Measurements from ENCODE around the gene ZNF771.
A peak's percentile ranks its signal among the peaks of the same experiment; 100 is the strongest.

Gene ZNF771

GRCh38 chr16:30369938-30370455 is 37.4 kb upstream of the ZNF771 start:
- Mint-ChIP-seq H3K4me1 (ENCODE audit: low read depth) (peaks cover 36% of the 10 kb centered on the region), H3K27me3 (ENCODE audit: low read depth) (no peaks in the 10 kb centered on the region), H3K4me3 (peak overlapping the region; percentile 90), H3K9me3 (no peaks in the 10 kb centered on the region), H3K36me3 (ENCODE audit: low read depth) (peaks cover 21% of the 10 kb centered on the region), H3K27ac (peak overlapping the region; percentile 91)
- DNase-seq (ENCODE audit: low spot score), result no peak

GRCh38 chr16:30370456-30371247 is 36.8 kb upstream of the ZNF771 start, which contains the start of gene TBC1D10B:
TBC1D10B (minus strand) TSS chr16:30370494; CDS start chr16:30370183, 311 bp downstream.
- peak within 1 kb of the TSS; percentile 91 for H3K27ac Mint-ChIP-seq
- peak within 1 kb of the TSS; percentile 90 for H3K4me3 Mint-ChIP-seq
- H3K9me3 Mint-ChIP-seq, result no peaks in the 10 kb centered on the region
- H3K36me3 Mint-ChIP-seq (ENCODE audit: low read depth), result peaks cover 17% of the 10 kb centered on the region
- H3K27me3 Mint-ChIP-seq (ENCODE audit: low read depth), result no peaks in the 10 kb centered on the region
- peaks cover 32% of the 10 kb centered on the region for H3K4me1 Mint-ChIP-seq (ENCODE audit: low read depth)
- DNase-seq (ENCODE audit: low spot score), result peak; percentile 99

- peak overlapping the region; percentile 90 for H3K4me3 Mint-ChIP-seq
- H3K36me3 Mint-ChIP-seq (ENCODE audit: low read depth), result peaks cover 15% of the 10 kb centered on the region
- peak overlapping the region; percentile 91 for H3K27ac Mint-ChIP-seq
- H3K27me3 Mint-ChIP-seq (ENCODE audit: low read depth), result no peaks in the 10 kb centered on the region
- DNase-seq (ENCODE audit: low spot score), result no peak
- no peaks in the 10 kb centered on the region for H3K9me3 Mint-ChIP-seq
- H3K4me1 Mint-ChIP-seq (ENCODE audit: low read depth), result peaks cover 29% of the 10 kb centered on the region
Observed at GRCh38 chr16:30371248-30371816, 36.1 kb upstream of the ZNF771 start.

- Mint-ChIP-seq H3K27me3 (ENCODE audit: low read depth) (no peaks in the 10 kb centered on the region), H3K36me3 (ENCODE audit: low read depth) (peaks cover 9% of the 10 kb centered on the region), H3K4me3 (peak overlapping the region; percentile 90), H3K27ac (peak overlapping the region; percentile 91), H3K4me1 (ENCODE audit: low read depth) (peaks cover 24% of the 10 kb centered on the region), H3K9me3 (no peaks in the 10 kb centered on the region)
- DNase-seq (ENCODE audit: low spot score), result no peak
Observed at GRCh38 chr16:30372038-30372712, 35.2 kb upstream of the ZNF771 start.

- peak overlapping the region; percentile 25 for H3K4me3 Mint-ChIP-seq
- no peaks in the 10 kb centered on the region for H3K27me3 Mint-ChIP-seq (ENCODE audit: low read depth)
- peak overlapping the region; percentile 77 for H3K27ac Mint-ChIP-seq
- H3K36me3 Mint-ChIP-seq (ENCODE audit: low read depth), result peaks cover 6% of the 10 kb centered on the region
- peaks cover 22% of the 10 kb centered on the region for H3K4me1 Mint-ChIP-seq (ENCODE audit: low read depth)
- DNase-seq (ENCODE audit: low spot score), result no peak
- H3K9me3 Mint-ChIP-seq, result no peaks in the 10 kb centered on the region
Observed at GRCh38 chr16:30372725-30373124, 34.7 kb upstream of the ZNF771 start.

GRCh38 chr16:30374538-30374937 is 32.9 kb upstream of the ZNF771 start, which contains the start of gene MYL11:
MYL11 (plus strand) TSS chr16:30374802; CDS start chr16:30374858, 56 bp downstream.
- no peak for DNase-seq (ENCODE audit: low spot score)
- Mint-ChIP-seq H3K9me3 (no peaks in the 10 kb centered on the region), H3K27me3 (ENCODE audit: low read depth) (no peaks in the 10 kb centered on the region), H3K4me3 (no peak within 1 kb of the TSS), H3K27ac (peak within 1 kb of the TSS; percentile 62), H3K36me3 (ENCODE audit: low read depth) (peaks cover 12% of the 10 kb centered on the region), H3K4me1 (ENCODE audit: low read depth) (peaks cover 21% of the 10 kb centered on the region)

- Mint-ChIP-seq H3K9me3 (no peaks in the 10 kb centered on the region), H3K27me3 (ENCODE audit: low read depth) (no peaks in the 10 kb centered on the region), H3K4me1 (ENCODE audit: low read depth) (peaks cover 30% of the 10 kb centered on the region), H3K27ac (peak overlapping the region; percentile 62), H3K4me3 (no peak overlapping the region), H3K36me3 (ENCODE audit: low read depth) (peaks cover 22% of the 10 kb centered on the region)
- DNase-seq (ENCODE audit: low spot score), result no peak
Observed at GRCh38 chr16:30375864-30376263, 31.5 kb upstream of the ZNF771 start.

- Mint-ChIP-seq H3K27ac (no peak overlapping the region), H3K4me1 (ENCODE audit: low read depth) (peaks cover 28% of the 10 kb centered on the region)
Observed at GRCh38 chr16:30376461-30376902, 30.9 kb upstream of the ZNF771 start.

GRCh38 chr16:30377050-30377811 is 30.2 kb upstream of the ZNF771 start:
- no peaks in the 10 kb centered on the region for H3K9me3 Mint-ChIP-seq
- no peak for DNase-seq (ENCODE audit: low spot score)
- no peaks in the 10 kb centered on the region for H3K27me3 Mint-ChIP-seq (ENCODE audit: low read depth)
- H3K4me1 Mint-ChIP-seq (ENCODE audit: low read depth), result peaks cover 26% of the 10 kb centered on the region
- peaks cover 31% of the 10 kb centered on the region for H3K36me3 Mint-ChIP-seq (ENCODE audit: low read depth)
- peak overlapping the region; percentile 98 for H3K27ac Mint-ChIP-seq
- H3K4me3 Mint-ChIP-seq, result peak overlapping the region; percentile 92

More at GRCh38 chr16:30376461-30376902, 30.9 kb upstream of the ZNF771 start:
- no peak for DNase-seq (ENCODE audit: low spot score)
- H3K9me3 Mint-ChIP-seq, result no peaks in the 10 kb centered on the region
- H3K27me3 Mint-ChIP-seq (ENCODE audit: low read depth), result no peaks in the 10 kb centered on the region
- peak overlapping the region; percentile 92 for H3K4me3 Mint-ChIP-seq
- peaks cover 27% of the 10 kb centered on the region for H3K36me3 Mint-ChIP-seq (ENCODE audit: low read depth)

GRCh38 chr16:30377812-30378235 is 29.6 kb upstream of the ZNF771 start:
- H3K9me3 Mint-ChIP-seq, result no peaks in the 10 kb centered on the region
- peaks cover 31% of the 10 kb centered on the region for H3K4me1 Mint-ChIP-seq (ENCODE audit: low read depth)
- H3K36me3 Mint-ChIP-seq (ENCODE audit: low read depth), result peaks cover 31% of the 10 kb centered on the region
- peak overlapping the region; percentile 92 for H3K4me3 Mint-ChIP-seq
- peak overlapping the region; percentile 98 for H3K27ac Mint-ChIP-seq
- H3K27me3 Mint-ChIP-seq (ENCODE audit: low read depth), result no peaks in the 10 kb centered on the region
- DNase-seq (ENCODE audit: low spot score), result peak; percentile 84

- Mint-ChIP-seq H3K27ac (peak overlapping the region; percentile 98), H3K4me3 (peak overlapping the region; percentile 92), H3K9me3 (no peaks in the 10 kb centered on the region), H3K36me3 (ENCODE audit: low read depth) (peaks cover 31% of the 10 kb centered on the region), H3K27me3 (ENCODE audit: low read depth) (no peaks in the 10 kb centered on the region), H3K4me1 (ENCODE audit: low read depth) (peaks cover 37% of the 10 kb centered on the region)
- peak; percentile 98 for DNase-seq (ENCODE audit: low spot score)
Observed at GRCh38 chr16:30378236-30379157, 28.9 kb upstream of the ZNF771 start.

- H3K4me1 Mint-ChIP-seq (ENCODE audit: low read depth), result peaks cover 40% of the 10 kb centered on the region
- DNase-seq (ENCODE audit: low spot score), result no peak
- peak overlapping the region; percentile 92 for H3K4me3 Mint-ChIP-seq
- no peaks in the 10 kb centered on the region for H3K27me3 Mint-ChIP-seq (ENCODE audit: low read depth)
- peak overlapping the region; percentile 98 for H3K27ac Mint-ChIP-seq
- peaks cover 31% of the 10 kb centered on the region for H3K36me3 Mint-ChIP-seq (ENCODE audit: low read depth)
- no peaks in the 10 kb centered on the region for H3K9me3 Mint-ChIP-seq
Observed at GRCh38 chr16:30379158-30379783, 28.1 kb upstream of the ZNF771 start.
